Stimulated activated CD8-positive, alpha-beta memory T cell treated with anti-CD3 and anti-CD28 coated beads, Interleukin-15, amount 100 ng/mL, for 24 hours (primary cell): ENCODE data around the gene FAM13A.
"Not testable (repeated sequence)": the region's sequence is repeated elsewhere in the genome, so short reads cannot be mapped to it uniquely, and the experiment has no call there.

Source experiments
- DNase-seq: peaks from one replicate; pipeline ENCODE4 v3.0.0-alpha.2; 2020; ENCODE audit warnings: low read depth

FAM13A gene

DNA sequence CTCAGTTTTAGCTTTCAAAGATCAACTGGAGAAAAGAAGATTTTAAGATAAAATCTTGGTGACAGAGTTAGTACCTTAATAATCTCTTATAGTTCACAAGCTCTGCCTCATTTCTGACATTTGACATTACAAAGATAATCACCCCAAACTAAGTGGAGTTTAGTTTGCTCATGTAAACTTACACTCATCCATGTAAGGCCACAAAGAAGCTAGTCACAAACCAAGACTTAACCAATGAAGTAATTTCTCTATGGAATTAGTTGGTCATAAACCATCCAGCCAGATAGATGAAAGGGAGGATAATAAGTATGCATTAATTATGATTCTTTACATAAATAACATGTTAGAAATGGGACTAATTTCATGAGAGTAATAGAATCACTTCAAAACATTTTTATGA is 159.2 kb downstream of the FAM13A start:
- no peak for DNase-seq

DNA sequence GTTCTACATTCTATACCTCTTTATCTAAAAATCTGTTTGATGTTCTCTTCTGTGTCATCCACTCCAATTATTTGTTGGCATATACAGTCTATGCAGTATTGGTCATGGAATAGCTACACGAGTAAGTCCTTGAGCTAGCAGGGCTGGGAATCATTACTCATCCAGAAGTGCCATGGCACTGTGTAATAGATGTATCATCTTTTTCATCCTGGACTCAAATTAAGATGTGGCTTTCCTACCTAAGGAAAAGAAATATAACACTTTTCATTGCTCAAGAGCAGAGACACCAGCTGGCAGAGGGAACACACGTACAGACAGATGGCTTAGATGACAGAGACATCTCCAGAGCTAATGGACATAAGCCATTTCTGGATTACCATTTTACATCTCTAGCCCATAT is 159.8 kb downstream of the FAM13A start:
- DNase-seq, result no peak

DNA sequence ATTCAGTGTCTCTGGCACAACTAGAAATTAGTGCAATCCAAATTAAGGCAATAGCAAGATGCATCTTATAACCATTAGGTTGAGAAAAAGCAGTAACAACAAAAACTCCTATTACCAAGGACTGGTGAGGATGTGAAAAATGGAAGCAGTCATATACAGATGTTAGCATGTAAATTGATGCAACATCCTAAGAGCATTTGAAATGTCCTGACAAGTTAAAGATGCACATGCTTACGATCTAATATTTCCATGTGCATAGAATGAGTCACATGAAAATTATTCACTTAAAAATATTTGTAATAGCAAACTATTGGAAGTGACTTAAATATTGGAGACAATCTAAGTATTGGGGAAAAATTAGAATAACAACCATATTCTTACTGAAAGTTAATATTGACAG is 163.0 kb downstream of the FAM13A start:
- DNase-seq, result no peak

DNA sequence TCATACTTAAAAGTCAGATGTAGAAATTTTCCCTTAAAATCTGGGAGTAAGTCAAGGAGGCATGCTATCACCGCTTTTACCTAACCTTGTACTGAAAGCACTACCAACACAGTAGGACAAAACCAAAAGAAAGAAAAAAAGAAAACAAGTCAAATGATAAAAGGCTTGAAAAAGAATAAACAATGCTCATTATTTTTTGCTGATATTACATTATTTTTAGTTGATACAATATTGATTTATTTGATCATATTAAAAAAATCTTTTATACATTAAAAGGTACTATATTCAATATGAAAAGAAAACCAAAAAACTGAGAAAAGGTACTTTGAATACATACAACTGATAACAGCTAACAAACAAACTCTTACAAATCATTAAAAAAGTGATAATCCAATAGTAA is 164.3 kb downstream of the FAM13A start:
- no peak for DNase-seq

DNA sequence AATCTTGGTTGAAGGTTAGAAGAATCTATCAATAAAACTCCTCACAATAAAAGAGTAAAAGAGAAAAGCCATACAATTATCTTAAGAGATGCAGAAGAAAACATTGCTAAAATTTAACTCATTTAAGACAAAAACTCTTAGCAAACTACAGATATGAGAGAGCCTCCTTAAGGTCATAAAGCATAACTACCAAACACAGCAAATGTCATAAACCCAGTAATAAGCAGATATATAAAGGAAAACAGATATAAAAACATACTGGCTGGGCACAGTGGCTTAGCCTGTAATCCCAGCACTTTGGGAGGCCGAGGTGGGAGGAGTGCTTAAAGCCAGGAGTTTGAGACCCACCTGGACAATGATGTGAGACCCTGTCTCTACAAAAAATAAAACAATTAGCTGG is 165.3 kb downstream of the FAM13A start:
- DNase-seq, result no peak

DNA sequence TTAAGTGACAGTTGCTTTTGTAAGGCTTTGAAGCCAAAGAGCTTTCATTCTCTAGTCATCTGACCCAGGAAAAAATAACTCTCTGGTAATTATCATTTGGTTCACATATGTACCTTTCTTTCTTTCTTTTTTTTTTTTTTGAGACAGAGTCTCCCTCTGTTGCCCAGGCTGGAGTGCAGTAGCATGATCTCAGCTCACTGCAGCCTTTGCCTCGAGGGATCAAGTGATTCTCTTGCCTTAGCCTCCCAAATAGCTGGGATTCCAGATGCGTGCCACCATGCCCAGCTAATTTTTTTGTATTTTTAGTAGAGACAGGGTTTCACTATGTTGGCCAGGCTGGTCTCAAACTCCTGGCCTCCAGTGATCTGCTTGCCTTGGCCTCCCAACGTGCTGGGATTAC is 169.6 kb downstream of the FAM13A start:
- not testable (repeated sequence) for DNase-seq

DNA sequence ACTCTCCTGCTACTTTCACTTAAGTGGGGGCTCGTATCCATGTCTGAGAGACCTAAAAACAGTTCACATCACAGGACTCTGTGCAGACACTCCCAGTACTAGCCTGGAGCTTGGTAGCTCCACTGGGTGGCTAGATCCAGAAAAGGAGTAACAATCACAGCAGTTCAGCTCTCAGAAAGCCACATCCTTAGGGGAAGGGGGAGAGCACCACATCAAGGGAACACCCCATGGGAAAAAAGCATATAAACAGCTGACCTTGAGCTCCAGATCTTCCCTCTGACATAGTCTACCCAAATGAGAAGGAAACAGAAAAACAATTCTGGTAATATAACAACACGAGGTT is 175.8 kb downstream of the FAM13A start:
- DNase-seq, result no peak

DNA sequence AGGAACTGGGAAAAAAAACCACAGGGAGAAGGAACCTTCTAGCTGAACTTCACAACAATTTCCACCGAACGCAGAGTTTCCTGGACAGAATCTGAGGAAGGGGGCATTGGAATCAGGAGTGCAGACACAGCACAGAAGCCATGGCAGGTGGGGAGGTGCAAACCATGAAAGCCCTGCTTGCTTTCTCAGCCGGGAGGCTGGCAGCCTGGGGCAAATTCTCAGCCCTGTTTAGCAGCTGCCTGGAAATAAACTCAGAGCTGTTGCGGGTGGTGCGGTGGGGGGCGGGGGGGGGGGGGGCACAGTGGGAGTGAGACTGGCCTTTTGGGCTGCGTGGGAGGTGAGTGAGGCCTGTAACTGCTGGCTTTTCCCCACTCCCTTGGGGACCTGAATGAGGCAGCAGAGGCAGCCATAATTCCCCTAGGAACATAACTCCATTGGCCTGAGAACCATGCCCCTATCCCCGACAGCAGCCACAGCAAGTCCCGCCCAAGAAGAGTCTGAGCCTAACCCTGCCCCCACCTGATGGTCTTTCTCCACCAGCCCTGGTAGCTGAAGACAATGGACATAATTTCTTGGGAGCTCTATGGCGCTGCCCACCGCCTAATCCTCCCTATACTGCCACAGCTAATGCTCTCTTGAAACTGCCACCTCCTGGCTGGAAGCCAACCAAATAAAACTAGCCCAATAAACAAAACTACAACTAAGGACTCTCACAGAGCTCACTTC is 176.3 kb downstream of the FAM13A start:
- no peak for DNase-seq

DNA sequence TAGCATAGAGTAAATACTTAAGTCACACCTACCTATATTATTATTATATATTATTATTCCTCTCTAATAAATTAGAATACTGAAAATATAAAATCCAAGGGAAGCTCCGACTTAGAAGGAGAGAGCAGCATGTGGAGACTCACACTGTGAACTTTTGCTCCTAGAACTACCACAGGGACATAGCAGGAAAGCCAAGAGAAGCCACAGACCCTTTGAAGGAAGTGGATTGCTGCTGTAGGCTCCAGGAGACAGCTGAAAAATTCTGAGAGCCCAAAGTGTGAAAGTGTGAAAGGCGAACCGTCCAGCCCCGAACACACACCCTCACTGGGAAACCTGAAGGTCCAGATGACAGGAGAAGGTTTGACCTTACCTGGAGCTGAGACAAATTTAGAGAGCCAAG is 177.0 kb downstream of the FAM13A start:
- no peak for DNase-seq

DNA sequence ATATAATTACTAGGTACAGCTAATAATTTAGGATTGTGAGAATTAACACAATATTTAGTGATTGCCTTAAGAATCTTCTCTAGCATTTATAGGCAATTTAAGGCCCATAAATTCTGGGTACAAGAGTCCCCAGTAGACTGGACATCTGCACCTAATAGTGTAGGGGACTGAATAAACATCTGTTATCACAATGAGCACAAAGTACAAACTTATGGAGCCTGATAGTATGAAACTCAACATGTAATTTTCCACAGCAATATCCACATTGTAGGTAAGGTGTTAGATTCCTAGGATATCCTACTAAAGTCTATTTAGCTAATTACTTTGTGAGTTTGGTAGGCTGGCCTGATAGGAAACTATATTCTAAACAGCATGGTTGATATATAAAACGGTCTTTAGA is 178.3 kb downstream of the FAM13A start:
- DNase-seq, result no peak

DNA sequence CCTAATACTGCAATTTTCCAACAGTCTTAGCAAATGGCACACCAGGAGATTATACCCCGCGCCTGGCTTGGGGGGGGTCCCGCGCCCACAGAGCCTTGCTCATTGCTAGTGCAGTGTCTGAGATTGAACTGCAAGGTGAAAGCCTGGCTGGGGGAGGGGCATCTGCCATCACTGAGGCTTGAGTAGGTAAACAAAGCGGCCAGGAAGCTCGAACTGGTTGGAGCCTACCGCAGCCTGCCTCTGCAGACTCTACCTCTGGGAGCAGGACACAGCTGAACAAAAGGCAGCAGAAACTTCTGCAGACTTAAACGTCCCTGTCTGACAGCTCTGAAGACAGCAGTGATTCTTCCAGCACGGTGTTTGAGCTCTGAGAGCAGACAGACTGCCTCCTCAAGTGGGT is 186.6 kb downstream of the FAM13A start:
- DNase-seq, result no peak

DNA sequence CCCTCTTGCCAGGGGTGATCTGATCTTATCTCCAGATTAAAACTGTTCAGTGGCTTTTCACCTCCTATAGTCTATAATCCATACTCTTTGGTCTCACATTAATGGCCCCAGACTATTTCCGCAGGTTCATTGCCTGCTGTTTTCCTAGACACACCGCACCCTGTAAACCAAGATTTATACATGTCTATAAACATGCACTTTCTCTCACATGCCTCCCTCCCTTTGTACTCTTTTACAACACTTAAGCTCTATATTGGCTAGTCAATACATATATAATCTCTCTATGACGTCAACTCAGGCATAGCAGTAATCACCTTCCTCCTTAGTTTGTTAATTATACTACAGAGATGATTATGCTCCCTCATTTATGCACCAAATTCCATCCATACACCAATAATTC is 188.5 kb downstream of the FAM13A start:
- DNase-seq, result no peak

DNA sequence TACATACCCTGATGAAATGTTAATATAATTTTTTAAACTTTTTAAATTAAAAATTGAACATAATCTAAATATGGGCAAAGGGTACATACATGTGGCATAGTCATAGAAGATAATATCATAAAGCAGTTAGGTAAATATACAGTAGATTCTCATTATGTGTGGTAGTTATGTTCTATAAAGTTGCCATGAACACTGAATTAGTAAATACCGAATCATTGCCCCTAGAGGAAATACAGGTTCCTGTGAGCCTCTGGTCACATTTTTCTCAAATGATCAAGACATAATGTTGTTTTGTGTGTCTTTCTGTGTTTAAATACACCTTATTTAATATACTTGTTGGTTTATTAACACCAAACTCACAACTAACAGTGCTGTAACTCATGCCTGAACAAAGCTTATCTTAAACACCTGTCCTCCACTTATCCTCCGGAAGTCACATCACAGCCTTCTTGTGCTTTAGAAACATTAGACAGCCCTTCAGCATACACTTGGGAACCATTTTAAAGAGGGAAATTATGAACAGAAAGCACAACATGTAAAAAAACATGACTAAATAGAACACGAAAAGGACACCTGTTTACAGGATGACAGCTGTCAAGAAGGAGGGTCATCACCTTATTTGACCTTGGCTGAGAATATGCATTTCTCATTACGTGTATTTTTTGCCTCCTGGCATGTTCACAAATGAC is 190.0 kb downstream of the FAM13A start:
- no peak for DNase-seq

DNA sequence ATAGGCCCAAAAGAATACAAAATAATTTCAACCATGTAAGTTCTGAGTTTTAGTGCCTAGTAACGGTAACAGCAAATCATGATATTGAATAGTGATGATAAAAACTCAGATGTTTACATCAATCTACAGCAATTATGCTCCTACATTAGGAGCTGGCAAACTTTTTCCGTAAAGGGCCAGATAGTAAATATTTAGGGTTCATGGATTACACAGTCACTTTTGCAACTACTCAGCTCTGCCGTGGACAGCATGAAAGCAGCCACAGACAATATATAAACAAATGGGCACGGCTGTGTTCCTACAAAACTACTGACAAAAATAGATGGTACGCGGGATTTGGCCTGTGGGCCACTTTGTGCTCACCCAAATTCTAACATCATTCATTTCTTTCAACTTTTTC is 191.5 kb downstream of the FAM13A start:
- no peak for DNase-seq

DNA sequence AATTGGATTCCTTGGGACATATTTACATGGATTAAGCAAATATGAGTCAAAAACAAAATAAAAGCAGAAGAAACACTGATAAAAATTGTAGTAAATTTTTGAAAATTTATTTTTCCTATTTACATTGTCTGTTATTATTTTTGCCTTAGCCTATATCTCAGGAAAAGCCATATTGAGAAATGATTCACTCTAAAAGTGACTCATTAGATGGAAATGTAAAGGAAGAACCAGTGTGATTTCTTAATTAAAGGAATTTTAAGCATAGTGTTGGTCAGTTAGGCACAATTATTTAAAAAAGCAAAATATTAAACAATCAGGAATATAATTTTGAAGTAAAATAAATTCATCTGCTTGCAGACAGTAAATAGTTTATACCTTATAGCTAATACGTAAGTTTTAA is 191.9 kb downstream of the FAM13A start:
- DNase-seq, result no peak

DNA sequence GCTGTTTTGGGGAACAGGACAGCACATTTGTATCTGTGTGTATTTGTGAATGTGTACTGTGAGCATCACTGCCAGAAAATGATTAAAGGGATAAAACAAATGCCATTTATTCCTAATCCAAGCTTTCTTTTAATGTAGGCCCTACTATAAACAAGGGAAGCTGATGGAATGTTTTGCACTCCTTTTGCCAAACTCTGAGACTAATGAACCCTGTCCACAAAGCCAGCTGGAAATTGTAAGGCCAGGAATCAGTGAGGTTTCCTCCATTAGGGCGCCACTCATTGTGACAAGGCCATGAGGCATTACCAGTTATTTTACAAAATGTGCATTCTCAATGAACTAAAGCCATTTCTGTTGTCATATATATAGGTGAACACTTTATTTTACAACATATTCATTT is 196.4 kb downstream of the FAM13A start:
- DNase-seq, result no peak

DNA sequence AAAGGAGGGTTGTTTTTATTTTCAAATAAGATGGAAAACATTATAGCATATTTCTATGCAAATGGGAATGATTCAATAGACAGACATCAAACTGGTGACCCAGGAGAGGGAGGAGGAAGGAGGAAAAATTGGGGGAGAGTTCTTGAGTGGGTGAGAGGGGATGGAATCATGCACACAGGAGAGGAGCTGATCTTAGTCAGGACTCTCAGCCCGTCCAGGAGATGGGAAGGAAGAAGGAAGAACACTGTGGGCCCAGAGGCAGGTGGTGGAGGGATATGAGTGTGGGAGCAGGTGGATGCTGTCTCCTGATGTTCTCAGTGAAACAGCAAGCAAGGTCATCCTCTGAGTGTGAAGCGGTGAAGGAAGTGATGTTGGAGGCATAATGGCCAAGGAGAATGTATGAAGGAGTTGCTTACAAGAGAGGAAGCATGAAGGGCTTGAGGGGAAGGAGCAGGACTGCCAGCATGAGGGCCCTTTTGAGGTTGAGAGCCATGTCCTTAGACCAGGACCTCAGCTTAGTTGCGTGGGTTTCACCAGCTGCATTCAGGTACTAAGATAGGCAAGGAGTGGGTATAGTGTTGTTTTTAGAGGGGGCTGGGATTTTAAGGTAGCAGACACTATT is 197.7 kb downstream of the FAM13A start:
- DNase-seq, result no peak

DNA sequence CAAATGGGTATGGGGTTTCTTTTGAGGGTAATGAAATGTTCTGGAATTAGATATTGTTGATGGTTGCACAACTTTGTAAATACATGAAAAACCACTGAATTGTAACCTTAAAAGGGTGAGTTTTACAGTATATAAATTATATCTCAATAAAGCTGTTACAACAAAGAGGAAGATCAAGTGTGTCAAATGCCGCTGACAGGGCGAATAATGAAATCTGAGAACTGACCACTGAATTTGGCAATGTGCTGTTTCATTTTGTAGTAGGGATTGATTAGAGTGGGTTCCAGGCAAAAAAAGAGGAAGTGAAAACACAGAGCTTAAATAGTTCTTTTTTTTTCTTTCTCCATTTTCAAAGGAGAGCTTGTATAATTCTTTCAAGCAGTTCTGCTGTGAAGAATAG is 198.2 kb downstream of the FAM13A start:
- no peak for DNase-seq

DNA sequence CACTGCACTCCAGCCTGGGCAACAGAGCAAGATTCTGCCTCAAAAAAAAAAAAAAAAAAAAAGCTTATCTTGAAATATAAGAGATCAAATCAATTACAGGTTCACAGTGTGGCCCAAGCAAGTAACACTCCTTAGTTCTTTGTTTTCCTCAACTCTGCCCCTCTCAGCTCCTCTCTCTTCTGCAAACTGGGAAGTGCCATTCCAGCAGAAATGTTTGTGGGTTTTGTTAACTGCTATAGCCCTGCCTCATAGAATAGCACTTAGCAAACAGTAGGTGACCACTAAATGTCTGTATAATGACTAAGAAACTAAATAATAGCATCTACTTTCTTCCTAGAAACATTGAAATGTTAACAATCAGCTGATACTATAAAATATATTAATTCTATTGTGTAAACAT is 199.4 kb downstream of the FAM13A start:
- DNase-seq, result no peak

DNA sequence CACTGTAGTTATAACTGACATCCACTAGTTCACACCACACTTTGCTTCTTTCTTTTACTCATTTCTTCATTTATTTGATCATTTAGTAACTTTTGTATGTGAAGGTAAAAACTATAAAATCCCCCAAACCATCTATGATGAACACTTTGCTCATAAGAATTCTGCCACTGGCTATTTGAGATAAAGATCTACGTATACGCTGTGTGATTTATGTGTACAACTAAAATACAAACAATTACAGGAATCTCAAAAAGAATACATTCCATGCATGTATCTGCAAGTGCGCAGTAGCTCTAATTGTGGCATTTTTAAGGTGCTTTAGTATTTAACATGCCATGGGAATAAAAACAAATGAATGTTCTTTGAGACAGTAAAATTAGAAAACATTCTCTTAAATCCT is 202.5 kb downstream of the FAM13A start:
- no peak for DNase-seq

DNA sequence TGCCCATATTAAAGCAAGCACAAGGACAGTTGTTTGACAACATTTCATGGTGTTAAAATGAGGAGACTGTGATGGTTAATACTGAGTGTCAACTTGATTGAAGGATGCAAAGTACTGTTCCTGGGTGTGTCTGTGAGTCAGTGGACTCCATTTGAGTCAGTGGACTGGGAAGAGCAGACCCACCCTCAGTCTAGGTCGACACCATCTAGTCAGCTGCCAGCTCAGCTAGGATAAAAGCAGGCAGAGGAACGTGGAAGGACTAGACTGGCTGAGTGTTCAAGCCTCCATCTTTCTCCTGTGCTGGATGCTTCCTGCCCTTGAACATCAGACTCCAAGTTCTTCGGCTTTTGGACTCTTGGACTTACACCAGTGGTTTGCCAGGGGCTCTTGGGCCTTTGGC is 203.4 kb downstream of the FAM13A start:
- not testable (repeated sequence) for DNase-seq

DNA sequence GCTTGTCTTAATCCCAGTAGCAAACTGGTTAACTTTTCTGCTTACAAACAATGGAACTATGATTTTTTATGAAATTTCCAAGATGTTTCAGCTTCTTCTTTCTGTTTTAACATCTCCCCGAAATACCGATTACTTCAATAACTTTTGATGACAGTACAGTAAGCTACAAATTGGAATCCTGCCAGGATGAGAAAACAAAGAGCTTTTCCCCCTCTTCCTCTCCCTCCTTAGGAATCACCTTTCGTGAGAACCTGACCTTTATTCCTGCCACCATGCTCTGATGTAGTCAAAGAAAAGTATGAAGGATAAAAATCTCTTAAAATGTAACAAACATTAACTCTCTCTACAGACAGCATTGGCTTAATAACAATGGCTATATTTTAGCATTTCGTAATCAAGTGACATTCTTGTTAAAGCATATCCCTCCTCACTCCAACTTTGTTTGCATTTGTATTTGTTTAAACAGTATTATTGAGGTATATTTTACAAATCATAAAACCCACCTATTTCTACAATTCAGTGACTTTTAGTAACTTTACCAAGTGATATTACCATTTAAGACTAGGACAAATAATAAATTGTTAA is 210.7 kb downstream of the FAM13A start:
- no peak for DNase-seq

DNA sequence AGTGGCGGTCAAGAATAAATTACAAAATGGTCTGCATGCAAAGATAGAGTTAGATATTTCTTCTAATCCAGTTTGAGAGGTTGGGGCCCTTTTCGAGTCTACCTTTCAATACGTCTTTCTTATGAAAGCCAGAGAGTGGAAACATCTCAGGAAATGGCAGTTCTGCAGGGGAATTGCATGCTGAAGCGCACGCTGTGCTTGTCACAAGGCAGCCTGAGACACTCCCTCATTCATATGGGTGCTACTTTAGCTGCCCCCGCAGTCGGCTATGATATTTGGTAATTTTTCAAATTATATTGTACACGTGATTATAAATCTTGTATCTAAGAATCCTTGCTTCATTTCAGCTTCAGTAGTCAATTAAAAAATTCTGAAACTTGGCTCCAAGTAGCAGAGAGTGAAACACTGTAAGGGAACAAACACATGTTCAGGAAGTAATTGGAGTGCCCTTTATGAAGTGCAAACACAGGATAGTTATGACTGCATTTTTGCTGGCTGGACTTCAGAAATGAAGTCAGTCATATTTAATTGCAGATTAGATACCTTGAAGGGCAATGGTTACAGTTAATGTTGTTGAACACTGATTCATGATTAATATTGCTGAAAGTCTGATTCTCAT is 213.8 kb downstream of the FAM13A start:
- no peak for DNase-seq
